IPS-18c (cell line): ENCODE results near the gene PIGU.
"Not testable (repeated sequence)": the region's sequence is repeated elsewhere in the genome, so short reads cannot be mapped to it uniquely, and the experiment has no call there.

Source experiments
- H3K4me3 ChIP-seq: 2 replicates; pipeline ENCODE4 v1.7.0; 2013; ENCODE audit warnings: low read depth, mild to moderate bottlenecking, low read length, moderate library complexity; ENCODE audit not compliant: insufficient read depth
- H3K9me3 ChIP-seq: one replicate; pipeline ENCODE4 v1.6.1; 2013; ENCODE audit warnings: mild to moderate bottlenecking, low read length, moderate library complexity; ENCODE audit not compliant: control insufficient read depth, insufficient read depth

PIGU gene

GRCh38 chr20:34638039-34638292 lies 38.9 kb downstream of the PIGU start:
- H3K4me3 ChIP-seq, result no peak overlapping the region
- H3K9me3 ChIP-seq, result no peaks in the 10 kb centered on the region

- H3K4me3 ChIP-seq, result no peak overlapping the region
- H3K9me3 ChIP-seq, result no peaks in the 10 kb centered on the region
Observed at GRCh38 chr20:34637245-34638038, 39.5 kb downstream of the PIGU start.

- no peak overlapping the region for H3K4me3 ChIP-seq
- H3K9me3 ChIP-seq, result no peaks in the 10 kb centered on the region
Observed at GRCh38 chr20:34636648-34637047, 40.2 kb downstream of the PIGU start.

- Histone ChIP-seq H3K9me3 (no peaks in the 10 kb centered on the region), H3K4me3 (no peak overlapping the region)
Observed at GRCh38 chr20:34634392-34634791, 42.5 kb downstream of the PIGU start.

- no peak overlapping the region for H3K4me3 ChIP-seq
- H3K9me3 ChIP-seq, result no peaks in the 10 kb centered on the region
Observed at GRCh38 chr20:34632870-34633452, 43.9 kb downstream of the PIGU start.

GRCh38 chr20:34629904-34630303 lies 47.0 kb downstream of the PIGU start:
- peaks cover 2% of the 10 kb centered on the region for H3K9me3 ChIP-seq
- H3K4me3 ChIP-seq, result no peak overlapping the region

- H3K4me3 ChIP-seq, result no peak overlapping the region
- H3K9me3 ChIP-seq, result peaks cover 2% of the 10 kb centered on the region
Observed at GRCh38 chr20:34629342-34629741, 47.5 kb downstream of the PIGU start.

GRCh38 chr20:34628026-34628425 lies 48.9 kb downstream of the PIGU start:
- peaks cover 2% of the 10 kb centered on the region for H3K9me3 ChIP-seq
- no peak overlapping the region for H3K4me3 ChIP-seq

GRCh38 chr20:34627458-34627857 lies 49.4 kb downstream of the PIGU start:
- peaks cover 2% of the 10 kb centered on the region for H3K9me3 ChIP-seq
- H3K4me3 ChIP-seq, result no peak overlapping the region

GRCh38 chr20:34626992-34627391 lies 49.9 kb downstream of the PIGU start:
- no peak overlapping the region for H3K4me3 ChIP-seq

GRCh38 chr20:34624629-34625028 lies 52.3 kb downstream of the PIGU start:
- peaks cover 2% of the 10 kb centered on the region for H3K9me3 ChIP-seq
- H3K4me3 ChIP-seq, result no peak overlapping the region

More at GRCh38 chr20:34626992-34627391, 49.9 kb downstream of the PIGU start:
- peaks cover 2% of the 10 kb centered on the region for H3K9me3 ChIP-seq

- no peak overlapping the region for H3K4me3 ChIP-seq
- peaks cover 2% of the 10 kb centered on the region for H3K9me3 ChIP-seq
Observed at GRCh38 chr20:34622821-34623451, 54.0 kb downstream of the PIGU start.

- Histone ChIP-seq H3K9me3 (peaks cover 3% of the 10 kb centered on the region), H3K4me3 (no peak overlapping the region)
Observed at GRCh38 chr20:34621383-34622367, 55.2 kb downstream of the PIGU start.

- Histone ChIP-seq H3K4me3 (no peak overlapping the region), H3K9me3 (peaks cover 3% of the 10 kb centered on the region)
Observed at GRCh38 chr20:34621036-34621343, 55.9 kb downstream of the PIGU start.

- H3K9me3 ChIP-seq, result peaks cover 3% of the 10 kb centered on the region
- no peak overlapping the region for H3K4me3 ChIP-seq
Observed at GRCh38 chr20:34618676-34619075, 58.2 kb downstream of the PIGU start.

GRCh38 chr20:34616913-34617312 lies 60.0 kb downstream of the PIGU start:
- H3K9me3 ChIP-seq, H3K4me3 ChIP-seq: not testable (repeated sequence)

GRCh38 chr20:34615477-34615876 lies 61.4 kb downstream of the PIGU start:
- H3K9me3 ChIP-seq, result peaks cover 3% of the 10 kb centered on the region
- no peak overlapping the region for H3K4me3 ChIP-seq

GRCh38 chr20:34611976-34612375 lies 64.9 kb downstream of the PIGU start:
- not testable (repeated sequence) for H3K9me3 ChIP-seq, H3K4me3 ChIP-seq
